Thoracic aorta (tissue), 2 donors: ENCODE measurements around the gene NPAS1. TPM values are rescaled to one million over a fixed set of nuclear protein-coding genes. Genes with fewer than 3 reads are reported as not detected.

ENCODE experiments used
- ATAC-seq: fragments of 150-250 bp; one replicate; pipeline ENCODE4 v1.8.0; 2017; ENCODE audit warnings: low read depth; ENCODE audit not compliant: insufficient number of reproducible peaks, low FRiP score
- DNase-seq: peaks from one replicate; pipeline ENCODE4 v3.0.0-alpha.2; 2020; ENCODE audit warnings: low spot score
- H3K27ac ChIP-seq, 2 donors: fragments of 200-600 bp; sonication (generic); 1 replicate in 1 of 2; 2 replicates in 1 of 2; pipeline ENCODE4 v1.5.1; 2016; ENCODE audit warnings: mild to moderate bottlenecking in 2 of 2, moderate library complexity in 2 of 2
- H3K27me3 ChIP-seq: fragments of 200-600 bp; sonication (generic); replicated peaks from 2 replicates; pipeline ENCODE4 v1.6.0; 2016; ENCODE audit warnings: mild to moderate bottlenecking; ENCODE audit not compliant: insufficient read depth
- H3K36me3 ChIP-seq: fragments of 200-600 bp; sonication (generic); one replicate; pipeline ENCODE4 v1.5.1; 2016
- H3K4me1 ChIP-seq, 2 donors: fragments of 200-600 bp; sonication (generic); 1 replicate in 1 of 2; 2 replicates in 1 of 2; pipeline versions ENCODE4 v1.5.1 to v1.6.0; 2016; ENCODE audit warnings: low read depth in 2 of 2, mild to moderate bottlenecking in 1 of 2; ENCODE audit not compliant: control insufficient read depth in 1 of 2
- H3K4me3 ChIP-seq: fragments of 200-600 bp; sonication (generic); 2 replicates; pipeline ENCODE4 v1.5.1; 2016; ENCODE audit warnings: mild to moderate bottlenecking
- H3K9me3 ChIP-seq: fragments of 200-600 bp; sonication (generic); 2 replicates; pipeline ENCODE4 v1.5.1; 2016
- CTCF ChIP-seq: fragments of 200-600 bp; sonication (generic); IDR thresholded peaks from one replicate; pipeline ENCODE4 v1.5.1; 2019; ENCODE audit warnings: antibody characterized with exemption
- total RNA-seq, 2 donors: library from RNA; depleted of rRNA; stranded (reverse); fragments of >200 nt; gene quantifications; one replicate each; pipeline versions ENCODE4 v1.1.0 to v1.2.3, GENCODE V29; 2016

Gene NPAS1
- total RNA-seq, 2 donors from 2014 or later: 0.68 to 1.3 TPM

GRCh38 chr19:47093841-47094240 is 74.2 kb downstream of the NPAS1 start:
- Histone ChIP-seq H3K36me3 (peaks cover 19% of the 10 kb centered on the region), H3K4me3 (no peak overlapping the region), H3K9me3 (no peaks in the 10 kb centered on the region), H3K27me3 (no peaks in the 10 kb centered on the region), H3K4me1 (peaks cover 14 to 54% of the 10 kb centered on the region in 2 donors), H3K27ac (peak overlapping the region; percentile 21 to 59)
- ATAC-seq: no peak
- DNase-seq: no peak
- TF ChIP-seq CTCF: no peak

- DNase-seq: no peak
- no peak for TF ChIP-seq CTCF
- Histone ChIP-seq H3K9me3 (no peaks in the 10 kb centered on the region), H3K4me3 (no peak overlapping the region), H3K4me1 (peaks cover 14 to 54% of the 10 kb centered on the region in 2 donors), H3K36me3 (peaks cover 12% of the 10 kb centered on the region), H3K27me3 (no peaks in the 10 kb centered on the region), H3K27ac (peak overlapping the region; percentile 21 to 26)
- ATAC-seq: no peak
These were observed 75.2 kb downstream of the NPAS1 start for GRCh38 chr19:47094557-47095475.

Other genes with a start within 250 kb of the NPAS1 start
- gene SLC1A5, start 231.2 kb upstream of the NPAS1 start, total RNA-seq: 10 to 100 TPM; 48.7 to 66.2 TPM
- 10 to 100 TPM; 76.5 to 93.8 TPM for gene AP2S1, start 169.0 kb upstream of the NPAS1 start, total RNA-seq
- 10 to 100 TPM; 42.9 to 51.1 TPM for gene ARHGAP35, start 158.8 kb upstream of the NPAS1 start, total RNA-seq
- gene TMEM160, start 28.8 kb downstream of the NPAS1 start, total RNA-seq: 10 to 100 TPM in 1 of 2 donors, 1 to 10 TPM in 1; 2.4 to 55.0 TPM
- gene ZC3H4, start 93.9 kb downstream of the NPAS1 start, total RNA-seq: 10 to 100 TPM; 21.9 to 26.0 TPM
- gene SAE1, start 111.0 kb downstream of the NPAS1 start, total RNA-seq: 10 to 100 TPM; 39.3 to 50.8 TPM
- gene BBC3, start 211.4 kb downstream of the NPAS1 start, total RNA-seq: 10 to 100 TPM in 1 of 2 donors, 1 to 10 TPM in 1; 6.5 to 21.4 TPM
- gene CCDC9, start 236.7 kb downstream of the NPAS1 start, total RNA-seq: 10 to 100 TPM; 26.7 to 38.9 TPM